H9 (cell line): ENCODE data around the gene PNPLA2. TPM values are rescaled to one million over a fixed set of nuclear protein-coding genes. Genes with fewer than 3 reads are reported as not detected.

ENCODE experiments used
- DNase-seq: peaks from one replicate; pipeline ENCODE4 v3.0.0-alpha.2; 2017
- H2AFZ ChIP-seq: one replicate; pipeline ENCODE4 v1.6.1; 2013; ENCODE audit warnings: mild to moderate bottlenecking, low read length, control low read depth, moderate library complexity
- H2AK5ac ChIP-seq: 2 replicates; pipeline ENCODE4 v1.6.1; 2013; ENCODE audit warnings: low read length, control low read depth, mixed read lengths; ENCODE audit not compliant: insufficient read length
- H2BK120ac ChIP-seq: one replicate; pipeline ENCODE4 v1.6.1; 2013; ENCODE audit warnings: low read depth, mild to moderate bottlenecking, low read length, control low read depth, inconsistent platforms; ENCODE audit not compliant: poor library complexity, severe bottlenecking
- H2BK12ac ChIP-seq: 2 replicates; pipeline ENCODE4 v1.6.1; 2013; ENCODE audit warnings: low read length, control low read depth, mixed read lengths, low read depth; ENCODE audit not compliant: insufficient read length
- H2BK15ac ChIP-seq: 2 replicates; pipeline ENCODE4 v1.6.1; 2013; ENCODE audit warnings: low read depth, low read length, control low read depth
- H2BK20ac ChIP-seq: one replicate; pipeline ENCODE4 v1.6.1; 2013; ENCODE audit warnings: low read depth, mild to moderate bottlenecking, low read length, control low read depth, inconsistent platforms; ENCODE audit not compliant: poor library complexity, severe bottlenecking
- H2BK5ac ChIP-seq: 2 replicates; pipeline ENCODE4 v1.6.1; 2013; ENCODE audit warnings: low read length, control low read depth, mixed read lengths; ENCODE audit not compliant: insufficient read length
- H3K14ac ChIP-seq: 2 replicates; pipeline ENCODE4 v1.6.1; 2013; ENCODE audit warnings: low read length, control low read depth; ENCODE audit not compliant: insufficient read depth
- H3K18ac ChIP-seq: 2 replicates; pipeline ENCODE4 v1.6.1; 2013; ENCODE audit warnings: low read depth, mild to moderate bottlenecking, mixed read lengths, low read length, control low read depth; ENCODE audit not compliant: insufficient read length
- H3K23ac ChIP-seq: 2 replicates; pipeline ENCODE4 v1.6.1; 2013; ENCODE audit warnings: low read length, control low read depth, mixed read lengths, low read depth; ENCODE audit not compliant: insufficient read length
- H3K23me2 ChIP-seq: 2 replicates; pipeline ENCODE4 v1.6.1; 2013; ENCODE audit warnings: low read depth, mild to moderate bottlenecking, mixed read lengths, low read length, control low read depth; ENCODE audit not compliant: insufficient read length, poor library complexity, severe bottlenecking
- H3K27ac ChIP-seq: 2 replicates; pipeline ENCODE4 v1.5.1; 2013; ENCODE audit warnings: low read length, control low read depth, mixed read lengths, low read depth; ENCODE audit not compliant: insufficient read length
- H3K27me3 ChIP-seq: 2 replicates; pipeline ENCODE4 v1.6.1; 2013; ENCODE audit warnings: low read length, control low read depth, inconsistent platforms; ENCODE audit not compliant: insufficient read depth
- H3K4ac ChIP-seq: 2 replicates; pipeline ENCODE4 v1.6.1; 2013; ENCODE audit warnings: low read depth, mild to moderate bottlenecking, control low read depth, inconsistent platforms, low read length, moderate library complexity
- H3K4me1 ChIP-seq: 2 replicates; pipeline ENCODE4 v1.6.1; 2013; ENCODE audit warnings: low read length, control low read depth, inconsistent platforms; ENCODE audit not compliant: insufficient read depth
- H3K4me2 ChIP-seq: 2 replicates; pipeline ENCODE4 v1.6.1; 2013; ENCODE audit warnings: low read length, control low read depth, mixed read lengths; ENCODE audit not compliant: insufficient read length, insufficient read depth
- H3K56ac ChIP-seq: 2 replicates; pipeline ENCODE4 v1.6.1; 2013; ENCODE audit warnings: low read depth, mild to moderate bottlenecking, mixed read lengths, low read length, control low read depth; ENCODE audit not compliant: insufficient read length
- H3K79me1 ChIP-seq: 2 replicates; pipeline ENCODE4 v1.6.1; 2013; ENCODE audit warnings: low read depth, mild to moderate bottlenecking, moderate library complexity, low read length, control low read depth, inconsistent platforms; ENCODE audit not compliant: insufficient read depth, poor library complexity, severe bottlenecking
- H3K79me2 ChIP-seq: 2 replicates; pipeline ENCODE4 v1.6.1; 2013; ENCODE audit warnings: low read length, control low read depth, inconsistent platforms; ENCODE audit not compliant: insufficient read depth
- H3K9ac ChIP-seq: 2 replicates; pipeline ENCODE4 v1.6.1; 2013; ENCODE audit warnings: low read length, control low read depth, mixed read lengths; ENCODE audit not compliant: insufficient read length; ENCODE audit errors: extremely low read depth
- H3K9me3 ChIP-seq: one replicate; pipeline ENCODE4 v1.6.1; 2013; ENCODE audit warnings: low read depth, low read length, inconsistent platforms; ENCODE audit not compliant: control insufficient read depth
- H3T11ph ChIP-seq: one replicate; pipeline ENCODE4 v1.6.1; 2013; ENCODE audit warnings: mild to moderate bottlenecking, low read length, control low read depth, inconsistent platforms
- H4K20me1 ChIP-seq: one replicate; pipeline ENCODE4 v1.6.1; 2013; ENCODE audit not compliant: control insufficient read depth, insufficient read length, insufficient read depth
- H4K5ac ChIP-seq: 2 replicates; pipeline ENCODE4 v1.6.1; 2013; ENCODE audit warnings: low read depth, mild to moderate bottlenecking, mixed read lengths, low read length, control low read depth; ENCODE audit not compliant: insufficient read length
- H4K8ac ChIP-seq: replicated peaks from 2 replicates; pipeline ENCODE4 v1.6.1; 2013; ENCODE audit warnings: low read length, control low read depth, mixed read lengths, low read depth; ENCODE audit not compliant: insufficient read length
- H4K91ac ChIP-seq: 2 replicates; pipeline ENCODE4 v1.6.1; 2013; ENCODE audit warnings: low read depth, mild to moderate bottlenecking, moderate library complexity, mixed read lengths, low read length, control low read depth; ENCODE audit not compliant: insufficient read length
- H3K27ac Mint-ChIP-seq, 3 experiments: 2 replicates in 2 of 3; 3 replicates in 1 of 3; pipeline ENCODE4 v1.8.0; 2020 to 2021; ENCODE audit warnings: mixed read lengths in 3 of 3, mild to moderate bottlenecking in 1 of 3, moderate library complexity in 1 of 3
- H3K27me3 Mint-ChIP-seq: 2 replicates; pipeline ENCODE4 v1.8.0; 2021; ENCODE audit warnings: low read depth, mild to moderate bottlenecking, moderate library complexity, mixed read lengths
- H3K36me3 Mint-ChIP-seq, 3 experiments: 2 replicates in 2 of 3; 3 replicates in 1 of 3; pipeline ENCODE4 v1.8.0; 2020 to 2021; ENCODE audit warnings: low read depth in 3 of 3, mixed read lengths in 3 of 3; ENCODE audit not compliant: insufficient read depth in 1 of 3
- H3K4me1 Mint-ChIP-seq, 2 experiments: 2 replicates each; pipeline ENCODE4 v1.8.0; 2020; ENCODE audit warnings: mixed read lengths in 2 of 2
- H3K4me3 Mint-ChIP-seq, 2 experiments: 2 replicates in 1 of 2; 3 replicates in 1 of 2; pipeline ENCODE4 v1.8.0; 2020 to 2021; ENCODE audit warnings: mild to moderate bottlenecking in 2 of 2, mixed read lengths in 2 of 2, moderate library complexity in 1 of 2
- H3K9me3 Mint-ChIP-seq, 2 experiments: 2 replicates in 1 of 2; 3 replicates in 1 of 2; pipeline ENCODE4 v1.8.0; 2020; ENCODE audit warnings: mild to moderate bottlenecking in 2 of 2, mixed read lengths in 2 of 2, moderate library complexity in 1 of 2
- CTCF ChIP-seq: fragments of 200-600 bp; sonication (generic); conservative IDR thresholded peaks from 3 replicates; pipeline ENCODE4 v1.8.0; 2021; ENCODE audit warnings: antibody characterized with exemption, mild to moderate bottlenecking
- WGBS: extraction: QIAGEN DNeasy Blood & Tissue Kit; methylation state at CpG from one replicate; pipeline ENCODE4 v1.1.7; 2013; ENCODE audit warnings: missing lambda C conversion rate, low lambda C conversion rate, mixed read lengths; ENCODE audit not compliant: insufficient read length; ENCODE audit errors: extremely low coverage; 5-methylcytosine and 5-hydroxymethylcytosine counted together
- total RNA-seq: library from RNA; stranded (reverse); gene quantifications from 2 replicates; pipeline ENCODE4 v1.2.1, GENCODE V29; 2021

The PNPLA2 gene
- total RNA-seq, 1 experiment from 2014 or later: 67.3 TPM

GRCh38 chr11:770642-771616 is 47.8 kb upstream of the PNPLA2 start:
- Histone ChIP-seq H3K18ac (no peak overlapping the region), H4K8ac (no peak overlapping the region), H2BK15ac (no peak overlapping the region), H3K27ac (no peak overlapping the region), H3K23ac (no peak overlapping the region), H3K56ac (no peak overlapping the region), H2BK20ac (no peak overlapping the region), H4K5ac (no peak overlapping the region), H2AK5ac (no peak overlapping the region), H4K20me1 (no peaks in the 10 kb centered on the region), H3K27me3 (no peaks in the 10 kb centered on the region), H3K79me1 (peaks cover 8% of the 10 kb centered on the region), H3K79me2 (peaks cover 4% of the 10 kb centered on the region; the same call in 1 of the 2 replicates), H3K4me1 (no peaks in the 10 kb centered on the region), H3K23me2 (no peaks in the 10 kb centered on the region), H3K4me2 (no peak overlapping the region), H2AFZ (no peak overlapping the region), H3K14ac (no peak overlapping the region), H3T11ph (no peak overlapping the region), H2BK5ac (no peak overlapping the region), H4K91ac (no peak overlapping the region), H2BK120ac (no peak overlapping the region), H2BK12ac (no peak overlapping the region), H3K9ac (no peak overlapping the region), H3K9me3 (no peaks in the 10 kb centered on the region), H3K4ac (no peak overlapping the region)
- Mint-ChIP-seq H3K36me3 (peaks cover 6 to 36% (median 28%) of the 10 kb centered on the region in 3 experiments; a peak in 6 of 7 replicates), H3K27ac (no peak overlapping the region), H3K4me3 (no peak overlapping the region), H3K27me3 (no peaks in the 10 kb centered on the region), H3K9me3 (no peaks in the 10 kb centered on the region), H3K4me1 (peaks cover 5 to 8% of the 10 kb centered on the region in 2 experiments)
- TF ChIP-seq CTCF: no peak
- no CpG with 5 or more reads among the region's 32 CpGs for WGBS
- peak; percentile 25 for DNase-seq
